Cardiac ventricle fibroblast (primary cell): ENCODE results near the gene MATCAP1. TPM values are rescaled to one million over a fixed set of nuclear protein-coding genes. Genes with fewer than 3 reads are reported as not detected.

ENCODE experiments used
- total RNA-seq: library from RNA; depleted of rRNA; stranded (reverse); fragments of >200 nt; gene quantifications from 2 replicates; pipeline ENCODE4 v1.2.3, GENCODE V29; 2015

The MATCAP1 gene
- total RNA-seq: 8.7 and 16.3 TPM in 2 replicates

GRCh38 chr16:67183627-67184452 is at the start of gene MATCAP1:
Gene MATCAP1, minus strand, starts transcription at chr16:67183963. Its CDS starts 3,353 bp downstream, at chr16:67180610.

GRCh38 chr16:67226804-67227566 is 43.2 kb upstream of the MATCAP1 start, which contains the start of gene TMEM208:
Gene TMEM208, plus strand, starts transcription at chr16:67227130. Its CDS starts 89 bp downstream, at chr16:67227219.

GRCh38 chr16:67199011-67199807 is 15.4 kb upstream of the MATCAP1 start, which contains the start of gene ELMO3:
Gene ELMO3, plus strand, starts transcription at chr16:67199131. Its CDS starts 196 bp downstream, at chr16:67199327.

GRCh38 chr16:67191995-67192681 is 8.4 kb upstream of the MATCAP1 start, which contains the start of gene E2F4:
Gene E2F4, plus strand, starts transcription at chr16:67192155. Its CDS starts 73 bp downstream, at chr16:67192228.

GRCh38 chr16:67190041-67190440 is 6.3 kb upstream of the MATCAP1 start, which contains the start of gene EXOC3L1:
Gene EXOC3L1, minus strand, starts transcription at chr16:67190136. Its CDS starts 460 bp downstream, at chr16:67189676.

GRCh38 chr16:67170168-67170948 is 13.4 kb downstream of the MATCAP1 start, which contains the start of gene NOL3:
Gene NOL3, plus strand, starts transcription at chr16:67170538.

GRCh38 chr16:67164599-67165061 is 19.1 kb downstream of the MATCAP1 start, which contains the start of gene HSF4:
Gene HSF4, plus strand, starts transcription at chr16:67164745. Its CDS starts 67 bp downstream, at chr16:67164812.

GRCh38 chr16:67150833-67151396 is 32.8 kb downstream of the MATCAP1 start, which contains the start of gene B3GNT9:
Gene B3GNT9, minus strand, starts transcription at chr16:67150998. Its CDS starts 513 bp downstream, at chr16:67150485.

Other genes with a start within 250 kb of the MATCAP1 start
- gene CIAO2B, start 249.6 kb downstream of the MATCAP1 start, total RNA-seq: 35.9 and 48.6 TPM in 2 replicates
- gene CES2, start 248.4 kb downstream of the MATCAP1 start, total RNA-seq: 17.9 and 22.6 TPM in 2 replicates
- not detected in 2 replicates for gene CES3, start 222.7 kb downstream of the MATCAP1 start, total RNA-seq
- gene CES4A, start 195.4 kb downstream of the MATCAP1 start, total RNA-seq: 2.2 and 4.4 TPM in 2 replicates
- 28.8 and 34.8 TPM in 2 replicates for gene CBFB, start 154.8 kb downstream of the MATCAP1 start, total RNA-seq
- 9.5 and 15.7 TPM in 2 replicates for gene PHAF1, start 74.0 kb downstream of the MATCAP1 start, total RNA-seq
- 59.2 and 71.5 TPM in 2 replicates for gene B3GNT9, start 33.0 kb downstream of the MATCAP1 start, total RNA-seq
- gene TRADD, start 24.1 kb downstream of the MATCAP1 start, total RNA-seq: 25.2 and 28.0 TPM in 2 replicates
- gene FBXL8, start 24.0 kb downstream of the MATCAP1 start, total RNA-seq: 17.1 and 20.8 TPM in 2 replicates
- gene HSF4, start 19.2 kb downstream of the MATCAP1 start, total RNA-seq: 5.3 and 7.7 TPM in 2 replicates
- 20.3 and 26.3 TPM in 2 replicates for gene NOL3, start 13.4 kb downstream of the MATCAP1 start, total RNA-seq
- gene EXOC3L1, start 6.2 kb upstream of the MATCAP1 start, total RNA-seq: 0.69 and 1.3 TPM in 2 replicates
- gene E2F4, start 8.2 kb upstream of the MATCAP1 start, total RNA-seq: 49.0 and 49.8 TPM in 2 replicates
- gene ELMO3, start 15.2 kb upstream of the MATCAP1 start, total RNA-seq: 0.06 and 0.83 TPM in 2 replicates
- gene TMEM208, start 43.2 kb upstream of the MATCAP1 start, total RNA-seq: 33.8 and 46.5 TPM in 2 replicates
- gene FHOD1, start 63.5 kb upstream of the MATCAP1 start, total RNA-seq: 18.8 and 22.7 TPM in 2 replicates
- gene SLC9A5, start 65.0 kb upstream of the MATCAP1 start, total RNA-seq: 0.05 and 0.56 TPM in 2 replicates
- 6.8 and 13.0 TPM in 2 replicates for gene PLEKHG4, start 95.6 kb upstream of the MATCAP1 start, total RNA-seq
- gene KCTD19, start 142.8 kb upstream of the MATCAP1 start, total RNA-seq: not detected in 2 replicates
- gene LRRC36, start 142.9 kb upstream of the MATCAP1 start, total RNA-seq: not detected in 2 replicates
- gene TPPP3, start 209.5 kb upstream of the MATCAP1 start, total RNA-seq: not detected in 2 replicates
- gene ZDHHC1, start 232.5 kb upstream of the MATCAP1 start, total RNA-seq: 8.8 and 11.4 TPM in 2 replicates
- gene HSD11B2, start 247.2 kb upstream of the MATCAP1 start, total RNA-seq: 0.93 and 2.0 TPM in 2 replicates